ENCODE measurements around the gene MSRB3.

Gene MSRB3

GRCh38 chr12:65501093-65501621 is 222.7 kb downstream of the MSRB3 start:
- no peak for DNase-seq

GRCh38 chr12:65501935-65502334 is 223.5 kb downstream of the MSRB3 start:
- no peak for DNase-seq

GRCh38 chr12:65504417-65504816 is 225.9 kb downstream of the MSRB3 start:
- no peak for DNase-seq

DNA sequence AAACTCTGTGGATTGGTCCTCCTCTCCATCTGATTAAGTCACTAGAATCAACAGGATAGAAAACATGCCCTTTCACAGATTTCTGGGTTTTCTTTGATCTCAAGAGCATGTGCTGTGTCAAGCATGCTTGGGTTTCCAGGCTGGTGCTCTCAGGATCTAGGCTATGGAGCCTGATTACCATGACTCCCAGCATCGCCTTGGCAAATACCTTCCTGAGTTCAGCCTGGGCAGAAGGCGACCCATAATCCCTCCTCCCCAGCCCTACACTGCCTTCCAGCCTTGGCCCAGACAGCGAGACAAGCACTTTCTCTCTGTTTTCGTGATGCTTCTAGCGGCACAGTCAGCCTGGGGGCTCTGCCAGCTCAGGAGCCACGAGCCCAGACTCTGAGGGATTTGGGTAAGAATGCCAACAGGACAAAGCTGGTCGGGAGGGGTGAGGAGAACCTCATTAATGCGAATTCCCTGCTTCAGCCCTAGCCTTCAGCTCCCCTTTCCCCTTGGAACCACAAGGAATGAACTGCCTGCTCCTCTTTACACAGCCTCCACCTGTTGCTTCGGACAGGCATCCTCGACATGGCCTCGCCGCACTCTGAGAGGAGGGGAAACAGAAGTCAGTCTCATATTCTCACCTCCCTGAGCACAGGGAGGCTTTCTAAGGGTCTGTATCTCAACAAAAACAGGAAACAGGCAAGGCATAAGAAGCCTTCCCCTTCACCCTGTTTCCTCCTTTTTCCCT is 227.1 kb downstream of the MSRB3 start:
- DNase-seq: no peak

DNA sequence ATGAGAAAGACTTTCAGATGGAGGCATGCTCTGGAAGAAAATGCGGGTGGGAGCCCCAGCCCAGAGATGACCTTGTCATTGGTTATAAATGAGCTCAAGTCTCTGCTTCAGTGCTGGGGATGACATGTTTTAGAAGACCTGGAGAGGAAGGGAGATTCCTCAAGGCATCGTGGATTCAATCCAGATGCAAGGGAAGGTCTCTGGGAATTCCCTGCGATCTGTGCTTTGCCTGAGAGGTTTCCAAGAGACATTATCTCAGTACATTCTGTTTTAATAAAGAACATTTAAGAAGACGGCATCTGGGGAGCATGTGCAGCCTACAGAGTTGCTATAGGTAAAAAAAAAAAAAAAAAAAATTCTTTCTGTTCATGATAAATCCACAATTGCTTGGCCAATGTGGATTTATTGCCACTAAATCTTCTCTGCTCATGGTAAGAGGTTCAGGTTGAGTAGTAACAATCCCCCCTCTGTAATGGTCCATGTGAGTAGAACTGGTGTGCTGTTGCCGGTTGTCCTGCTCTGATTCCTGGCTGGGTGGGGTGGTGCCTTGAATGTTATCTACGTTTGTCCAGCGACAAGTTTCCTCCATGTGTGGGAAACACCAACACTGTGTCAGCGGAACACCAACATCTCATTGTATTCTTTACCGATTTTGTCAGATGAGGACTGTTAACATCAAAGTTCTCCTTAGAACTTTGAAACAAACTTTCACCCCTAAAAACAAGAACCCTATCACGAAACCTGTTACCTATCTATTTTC is 230.0 kb downstream of the MSRB3 start:
- no peak for DNase-seq

- no peak for DNase-seq
Observed at GRCh38 chr12:65510007-65510406, 231.5 kb downstream of the MSRB3 start.

GRCh38 chr12:65510584-65511050 is 232.1 kb downstream of the MSRB3 start:
- DNase-seq: no peak

- DNase-seq: no peak
Observed at GRCh38 chr12:65511134-65511834, 232.8 kb downstream of the MSRB3 start.

GRCh38 chr12:65511912-65512311 is 233.4 kb downstream of the MSRB3 start:
- no peak for DNase-seq

Measured in suppressor macrophage treated with lipopolysaccharide for 4 hours (primary cell).